ENCODE data around the gene NADK. TPM values are rescaled to one million over a fixed set of nuclear protein-coding genes. Genes with fewer than 3 reads are reported as not detected.

Gene NADK
- polyA plus RNA-seq, 1 experiment = 37.8 TPM

DNA sequence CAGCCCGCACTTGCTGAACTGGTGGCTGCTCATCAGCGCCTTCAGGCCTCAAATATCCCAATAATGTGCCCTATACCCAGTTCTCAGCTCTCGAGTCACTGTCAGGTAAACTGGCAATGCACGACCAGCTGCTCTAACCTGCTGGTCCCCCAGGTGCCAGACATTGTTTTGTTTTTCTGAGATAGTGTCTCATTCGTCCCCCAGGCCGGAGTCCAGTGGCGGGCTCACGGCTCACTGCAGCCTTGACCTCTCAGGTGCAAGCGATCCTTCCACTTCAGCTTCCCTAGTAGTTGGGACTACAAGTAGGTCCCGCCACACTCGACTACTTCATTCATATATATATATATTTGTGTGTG is 1.0 kb upstream of the NADK start:
- TF ChIP-seq, protein P1, sequence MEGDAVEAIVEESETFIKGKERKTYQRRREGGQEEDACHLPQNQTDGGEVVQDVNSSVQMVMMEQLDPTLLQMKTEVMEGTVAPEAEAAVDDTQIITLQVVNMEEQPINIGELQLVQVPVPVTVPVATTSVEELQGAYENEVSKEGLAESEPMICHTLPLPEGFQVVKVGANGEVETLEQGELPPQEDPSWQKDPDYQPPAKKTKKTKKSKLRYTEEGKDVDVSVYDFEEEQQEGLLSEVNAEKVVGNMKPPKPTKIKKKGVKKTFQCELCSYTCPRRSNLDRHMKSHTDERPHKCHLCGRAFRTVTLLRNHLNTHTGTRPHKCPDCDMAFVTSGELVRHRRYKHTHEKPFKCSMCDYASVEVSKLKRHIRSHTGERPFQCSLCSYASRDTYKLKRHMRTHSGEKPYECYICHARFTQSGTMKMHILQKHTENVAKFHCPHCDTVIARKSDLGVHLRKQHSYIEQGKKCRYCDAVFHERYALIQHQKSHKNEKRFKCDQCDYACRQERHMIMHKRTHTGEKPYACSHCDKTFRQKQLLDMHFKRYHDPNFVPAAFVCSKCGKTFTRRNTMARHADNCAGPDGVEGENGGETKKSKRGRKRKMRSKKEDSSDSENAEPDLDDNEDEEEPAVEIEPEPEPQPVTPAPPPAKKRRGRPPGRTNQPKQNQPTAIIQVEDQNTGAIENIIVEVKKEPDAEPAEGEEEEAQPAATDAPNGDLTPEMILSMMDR (IDR thresholded peaks at IDR 0.05; ENCODE audit: low read depth, low read length) = no peak
- Histone ChIP-seq H3K4me3 (ENCODE audit: low read depth, low read length) (no peak overlapping the region), H3K9me3 (ENCODE audit: control insufficient read depth, insufficient read depth, low read length) (no peaks in the 10 kb centered on the region; the same call in 1 of the 2 replicates), H3K27me3 (ENCODE audit: control insufficient read depth, insufficient read depth, low read length) (no peaks in the 10 kb centered on the region), H3K27ac (ENCODE audit: low read depth, low read length) (no peak overlapping the region)
- POLR2A ChIA-PET = interaction anchor here (0.7 kb wide), 1 partner anchor 24 kb away, joined by 3 read pairs; no protein-coding TSS in a partner anchor
- CTCF ChIA-PET = no interaction called here
- no peak for DNase-seq (ENCODE audit: low read depth, low spot score)

DNA sequence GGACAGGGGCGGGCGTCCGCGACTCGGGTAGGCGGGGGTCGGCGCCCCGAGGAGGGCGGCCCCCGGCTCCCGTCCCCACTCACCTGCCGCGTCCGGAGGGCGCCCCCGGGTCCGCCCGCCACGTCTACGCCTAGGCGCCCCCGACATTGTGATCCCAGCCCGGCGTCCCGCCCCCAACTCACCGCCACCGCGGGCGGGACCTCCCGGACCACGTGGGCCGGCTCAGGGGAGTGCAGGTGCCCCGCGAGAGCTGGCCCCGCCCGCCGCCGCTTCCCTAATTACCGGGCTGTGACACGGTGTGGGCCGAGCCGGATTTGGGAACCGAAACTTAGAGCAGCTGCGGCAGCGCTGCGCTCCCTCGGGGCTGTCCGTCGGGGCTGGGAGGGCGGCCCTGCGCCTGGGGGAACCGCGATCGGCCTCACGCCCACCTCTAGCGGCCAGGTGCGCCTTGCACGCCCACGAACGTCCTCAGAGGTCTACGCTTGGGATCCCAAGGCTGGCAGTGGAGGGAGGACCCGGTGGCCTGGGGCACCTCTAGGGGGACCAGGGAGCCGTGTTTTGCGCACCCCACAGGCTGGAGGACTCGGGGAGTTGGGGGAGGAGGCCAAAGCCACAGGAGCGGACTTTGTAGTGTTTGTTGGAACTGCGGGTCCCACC is 521 bp upstream of the NADK start:
- no peaks in the 10 kb centered on the region; the same call in 1 of the 2 replicates for H3K9me3 ChIP-seq (ENCODE audit: control insufficient read depth, insufficient read depth, low read length)
- no peaks in the 10 kb centered on the region for H3K27me3 ChIP-seq (ENCODE audit: control insufficient read depth, insufficient read depth, low read length)
- peak overlapping the region; percentile 80 for H3K4me3 ChIP-seq (ENCODE audit: low read depth, low read length)
- POLR2A ChIA-PET = interaction anchor here (0.7 kb wide), 1 partner anchor 24 kb away, joined by 3 read pairs; no protein-coding TSS in a partner anchor
- CTCF ChIA-PET = no interaction called here
- TF ChIP-seq, protein P1 (IDR thresholded peaks at IDR 0.05; ENCODE audit: low read depth, low read length) = no peak
- no peak for DNase-seq (ENCODE audit: low read depth, low spot score)
- H3K27ac ChIP-seq (ENCODE audit: low read depth, low read length) = no peak overlapping the region

DNA sequence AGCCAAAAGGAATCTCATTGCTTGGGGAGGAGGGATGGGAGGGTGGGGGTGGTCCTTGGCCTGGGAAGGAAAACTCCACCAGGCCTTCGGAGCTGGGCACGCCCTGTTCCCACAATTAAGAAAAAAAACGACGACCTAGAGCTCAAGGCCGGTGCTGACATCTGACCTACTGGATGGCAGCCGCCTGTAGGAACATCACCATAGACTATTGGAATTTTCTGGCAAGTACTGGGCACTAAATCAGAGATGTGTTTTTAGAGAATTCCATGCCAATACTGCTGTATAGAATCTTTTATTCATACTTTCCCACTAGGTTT is 729 bp downstream of the NADK start:
- DNase-seq (ENCODE audit: low read depth, low spot score) = no peak
- Histone ChIP-seq H3K27me3 (ENCODE audit: control insufficient read depth, insufficient read depth, low read length) (no peaks in the 10 kb centered on the region), H3K4me3 (ENCODE audit: low read depth, low read length) (peak overlapping the region; percentile 80), H3K27ac (ENCODE audit: low read depth, low read length) (no peak overlapping the region), H3K9me3 (ENCODE audit: control insufficient read depth, insufficient read depth, low read length) (no peaks in the 10 kb centered on the region; the same call in 1 of the 2 replicates)
- ChIA-PET CTCF (interaction anchor here (1.2 to 2.0 kb wide), 2 partner anchors 127 to 129 kb away, joined by 3 to 10 read pairs; no protein-coding TSS in a partner anchor), POLR2A (no interaction called here)
- TF ChIP-seq, protein P1 (IDR thresholded peaks at IDR 0.05; ENCODE audit: low read depth, low read length) = no peak

DNA sequence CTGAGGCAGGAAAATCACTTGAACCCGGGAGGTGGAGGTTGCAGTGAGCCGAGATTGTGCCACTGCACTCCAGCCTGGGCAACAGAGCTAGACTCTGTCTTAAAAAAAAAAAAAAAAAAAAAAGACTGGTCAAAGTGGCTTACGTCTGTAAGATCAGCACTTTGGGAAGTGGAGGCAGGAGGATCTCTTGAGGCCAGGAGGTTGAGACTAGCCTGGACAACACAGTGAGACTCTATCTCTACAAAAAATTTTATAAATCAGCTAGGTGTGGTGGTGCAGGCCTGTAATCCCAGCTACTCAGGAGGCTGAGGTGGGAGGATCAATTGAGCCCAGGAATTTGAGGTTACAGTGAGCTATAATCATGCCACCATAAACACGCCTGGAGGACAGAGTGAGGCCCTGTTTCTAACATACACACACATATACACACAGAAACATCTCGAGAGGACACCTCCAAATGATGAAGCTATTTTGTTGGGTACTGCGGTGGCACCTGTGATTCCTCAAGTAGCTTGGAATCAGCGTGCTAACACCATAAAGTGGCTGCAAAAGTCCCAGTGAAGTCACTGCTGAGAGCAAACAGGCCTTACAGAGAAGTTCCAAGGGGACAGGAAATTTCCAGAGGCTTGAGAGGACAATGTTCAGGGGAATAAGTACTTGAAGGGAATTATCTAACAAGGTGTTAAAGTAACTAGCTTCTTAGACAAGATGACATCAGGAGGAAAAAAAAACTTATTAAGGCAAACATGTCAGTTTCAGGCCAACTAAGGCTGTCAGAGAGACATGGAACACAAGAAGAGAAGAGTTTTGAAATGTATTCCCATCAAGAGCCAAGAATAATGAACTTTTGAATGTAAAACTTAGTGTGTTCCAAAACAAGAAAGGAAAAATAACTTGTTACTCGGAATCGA is 1.3 kb downstream of the NADK start:
- no peak overlapping the region for H3K27ac ChIP-seq (ENCODE audit: low read depth, low read length)
- no peak for DNase-seq (ENCODE audit: low read depth, low spot score)
- POLR2A ChIA-PET = interaction anchor here (0.5 kb wide), 1 partner anchor 82 kb away, joined by 3 read pairs; no protein-coding TSS in a partner anchor

More for the DNA sequence above, 1.3 kb downstream of the NADK start:
- H3K9me3 ChIP-seq (ENCODE audit: control insufficient read depth, insufficient read depth, low read length) = no peaks in the 10 kb centered on the region; the same call in 1 of the 2 replicates
- CTCF ChIA-PET = interaction anchor here (1.2 to 2.0 kb wide), 2 partner anchors 128 to 129 kb away, joined by 3 to 10 read pairs; no protein-coding TSS in a partner anchor
- TF ChIP-seq, protein P1 (IDR thresholded peaks at IDR 0.05; ENCODE audit: low read depth, low read length) = no peak
- H3K27me3 ChIP-seq (ENCODE audit: control insufficient read depth, insufficient read depth, low read length) = no peaks in the 10 kb centered on the region
- peak overlapping the region; percentile 80 for H3K4me3 ChIP-seq (ENCODE audit: low read depth, low read length)

All from AG04450 (cell line).